K562 (cell line): ENCODE data around the gene MEDAG. TPM values are rescaled to one million over a fixed set of nuclear protein-coding genes. Genes with fewer than 3 reads are reported as not detected.

Source experiments
- ATAC-seq: fragments of 200-7000 bp; cut with Tn5 transposase; 3 replicates; pipeline ENCODE4 v1.9.1; 2020; ENCODE audit warnings: moderate library complexity
- BruUV-seq: library from RNA; stranded (reverse); fragments of 400-500 nt; replicated peaks from 2 replicates; lab custom pipeline; 2021; lab: Mats Ljungman, UMichigan
- CTCF ChIA-PET: fragments of 300-600 bp; formaldehyde crosslinking; extraction: SDS; loops from one replicate; lab custom pipeline; 2021; ENCODE audit warnings: low intra/inter-chr PET ratio; lab: Yijun Ruan, JAX
- POLR2A ChIA-PET: fragments of 300-600, 350-650 bp; sonication (Branson Sonifier 250); formaldehyde crosslinking; extraction: SDS; loops from one replicate; lab custom pipeline; 2021; ENCODE audit warnings: antibody characterized with exemption, inconsistent platforms; lab: Yijun Ruan, JAX
- DNase-seq, 4 experiments: peaks; one replicate each; pipeline versions ENCODE4 v3.0.0 to v3.0.0-alpha.2; 2011 to 2018; ENCODE audit warnings: low spot score in 3 of 4, mixed read lengths in 3 of 4; ENCODE audit errors: extremely low read depth in 1 of 4
- FAIRE-seq: peaks from 2 replicates; lab custom pipeline; 2011; peaks lifted over from hg19 to GRCh38; lab: Jason Lieb, UNC
- H2AFZ ChIP-seq: 2 replicates; pipeline ENCODE4 v1.6.0; 2011; ENCODE audit warnings: low read depth, low read length, control low read depth, inconsistent platforms
- H3K27ac ChIP-seq: fragments of 200-600 bp; 3 replicates; pipeline ENCODE4 v1.8.0; 2011; ENCODE audit warnings: low read depth, mild to moderate bottlenecking, control low read depth, inconsistent platforms, low read length, moderate library complexity, mixed read lengths; ENCODE audit errors: extremely low read depth
- H3K27me3 ChIP-seq, 2 experiments: fragments of 300-600 bp in 1 of 2; 2 replicates in 1 of 2; 3 replicates in 1 of 2; pipeline versions ENCODE4 v1.6.0 to v1.8.0; 2011; ENCODE audit warnings: inconsistent platforms in 2 of 2, low read length in 2 of 2, mild to moderate bottlenecking in 1 of 2, mixed read lengths in 1 of 2, moderate library complexity in 1 of 2; ENCODE audit not compliant: control insufficient read depth in 2 of 2, insufficient read depth in 2 of 2
- H3K36me3 ChIP-seq: fragments of 300-600 bp; 3 replicates; pipeline ENCODE4 v1.8.0; 2011; ENCODE audit warnings: mild to moderate bottlenecking, low read length, inconsistent platforms; ENCODE audit not compliant: control insufficient read depth, insufficient read depth
- H3K4me1 ChIP-seq, 2 experiments: fragments of 200-600 bp in 1 of 2; replicated peaks in 1 of 2; 2 replicates in 1 of 2; 3 replicates in 1 of 2; pipeline versions ENCODE4 v1.5.1 to v1.8.0; 2011; ENCODE audit warnings: inconsistent platforms in 2 of 2, low read length in 2 of 2, mild to moderate bottlenecking in 1 of 2, mixed read lengths in 1 of 2, moderate library complexity in 1 of 2; ENCODE audit not compliant: control insufficient read depth in 2 of 2, insufficient read depth in 2 of 2
- H3K4me2 ChIP-seq: 2 replicates; pipeline ENCODE4 v1.6.1; 2011; ENCODE audit warnings: low read length, control low read depth, inconsistent platforms, mixed read lengths; ENCODE audit not compliant: insufficient read depth
- H3K4me3 ChIP-seq: fragments of 200-600 bp; sonication (generic), shearing (Covaris generic); 2 replicates; pipeline ENCODE4 v1.5.1; 2016; ENCODE audit warnings: control low read depth, inconsistent platforms
- H3K79me2 ChIP-seq: fragments of 200-600 bp; 3 replicates; pipeline ENCODE4 v1.8.0; 2011; ENCODE audit warnings: low read length, inconsistent platforms; ENCODE audit not compliant: control insufficient read depth, insufficient read depth
- H3K9ac ChIP-seq, 2 experiments: 2 replicates each; pipeline versions ENCODE4 v1.6.0 to v1.6.1; 2011; ENCODE audit warnings: low read depth in 2 of 2, low read length in 2 of 2, control low read depth in 1 of 2, inconsistent platforms in 1 of 2, mild to moderate bottlenecking in 1 of 2, mixed read lengths in 1 of 2; ENCODE audit not compliant: insufficient read depth in 1 of 2
- H3K9me1 ChIP-seq: one replicate; pipeline ENCODE4 v1.6.0; 2011; ENCODE audit warnings: inconsistent platforms, mild to moderate bottlenecking, low read length, moderate library complexity; ENCODE audit not compliant: control insufficient read depth, insufficient read depth
- H3K9me3 ChIP-seq: replicated peaks from 2 replicates; pipeline ENCODE4 v1.5.1; 2011; ENCODE audit warnings: low read depth, low read length, inconsistent platforms; ENCODE audit not compliant: control insufficient read depth, insufficient read depth
- H4K20me1 ChIP-seq: replicated peaks from 2 replicates; pipeline ENCODE4 v1.6.1; 2011; ENCODE audit warnings: low read length, inconsistent platforms, mixed read lengths; ENCODE audit not compliant: control insufficient read depth, insufficient read depth
- CHCHD3 ChIP-seq: fragments of 250-450 bp; sonication (Bioruptor Pico); IDR thresholded peaks from 2 replicates; pipeline ENCODE4 v2.1.2; 2022; ENCODE audit warnings: mild to moderate bottlenecking
- MAZ ChIP-seq, 2 experiments: fragments of 450-650 bp in 1 of 2; sonication (generic) in 1 of 2; formaldehyde crosslinking; IDR thresholded peaks in 1 of 2; conservative IDR thresholded peaks in 1 of 2; 2 replicates each; pipeline versions ENCODE4 v1.4.0 to v1.5.0; 2020; ENCODE audit warnings: mild to moderate bottlenecking in 1 of 2, missing genetic modification reagents in 1 of 2
- RBM22 ChIP-seq: fragments of 200-400 bp; formaldehyde crosslinking; IDR thresholded peaks from 2 replicates; pipeline ENCODE4 v1.6.1; 2018; ENCODE audit warnings: low read length, low read depth; ENCODE audit not compliant: poor library complexity, severe bottlenecking
- TOE1 ChIP-seq, 2 experiments: fragments of 450-650 bp in 1 of 2; sonication (generic) in 1 of 2; formaldehyde crosslinking in 1 of 2; IDR thresholded peaks; 2 replicates each; pipeline versions ENCODE4 v1.7.1 to v1.8.0; 2016 to 2022; ENCODE audit warnings: borderline replicate concordance in 2 of 2, mild to moderate bottlenecking in 2 of 2, antibody characterized with exemption in 1 of 2, inconsistent platforms in 1 of 2, low read depth in 1 of 2, missing genetic modification reagents in 1 of 2, moderate library complexity in 1 of 2
- ZNF431 ChIP-seq: sonication (generic); formaldehyde crosslinking; IDR thresholded peaks from 2 replicates; pipeline ENCODE4 v1.8.0; 2022; ENCODE audit warnings: mild to moderate bottlenecking, missing genetic modification reagents
- WGBS: fragments of 100-300 bp; shearing (Covaris generic); methylation state at CpG from one replicate; pipeline ENCODE4 v1.1.6; 2016; ENCODE audit warnings: low coverage, mixed read lengths; ENCODE audit not compliant: insufficient coverage; ENCODE audit errors: missing lambda C conversion rate; 5-methylcytosine and 5-hydroxymethylcytosine counted together
- in situ Hi-C: fragments of 300-500 bp; cut with MboI; formaldehyde crosslinking; loops from 4 replicates; pipeline ENCODE4 v1.15.0; 2018; ENCODE audit warnings: inconsistent platforms, mixed read lengths
- intact Hi-C: fragments of 100-400 bp; cut with micrococcal nuclease; formaldehyde crosslinking; loops from 2 replicates; pipeline ENCODE4 v1.14.2; 2022
- polyA plus RNA-seq, 8 experiments: library from polyadenylated mRNA; depleted of rRNA in 4 of 8; stranded (reverse) in 5 of 8; unstranded in 3 of 8; fragments of >200 nt; fragmentation: Nextera tagmentation in 2 of 8; fragmentation: Illumina TruSeq in 1 of 8; extraction: Ambion mirVana in 2 of 8; extraction: Trizol in 1 of 8; gene quantifications; 2 replicates each; pipeline versions ENCODE4 v1.2.1 to v1.2.3, GENCODE V29; 2011 to 2014; ENCODE audit warnings: inconsistent platforms in 1 of 8, missing spikeins in 1 of 8
- total RNA-seq, 7 experiments: library from RNA; depleted of rRNA in 6 of 7; stranded (reverse); fragments of >200 nt in 6 of 7; fragmentation: Illumina TruSeq in 2 of 7; extraction: Trizol in 2 of 7; gene quantifications; 2 replicates each; pipeline versions ENCODE4 v1.2.1 to v1.2.3, GENCODE V29; 2011 to 2021; ENCODE audit warnings: low replicate concordance in 1 of 7
- TF ChIP-seq, protein P1 (sequence below), 3 experiments: fragments of 200-800 bp in 1 of 3; sonication (Bioruptor generic) in 1 of 3; sonication (generic) in 1 of 3; formaldehyde crosslinking in 1 of 3; IDR thresholded peaks; 2 replicates each; pipeline versions ENCODE4 v1.6.1 to v1.8.0; 2016 to 2022; ENCODE audit warnings: mild to moderate bottlenecking in 2 of 3, missing compliant biosample characterization in 2 of 3, missing genetic modification characterization in 2 of 3, missing genetic modification reagents in 1 of 3

Gene MEDAG
- total and polyA plus RNA-seq, 9 of the 15 experiments (the other 6 are each of a cell fraction or from before 2014, with no cell fraction given): not detected

DNA sequence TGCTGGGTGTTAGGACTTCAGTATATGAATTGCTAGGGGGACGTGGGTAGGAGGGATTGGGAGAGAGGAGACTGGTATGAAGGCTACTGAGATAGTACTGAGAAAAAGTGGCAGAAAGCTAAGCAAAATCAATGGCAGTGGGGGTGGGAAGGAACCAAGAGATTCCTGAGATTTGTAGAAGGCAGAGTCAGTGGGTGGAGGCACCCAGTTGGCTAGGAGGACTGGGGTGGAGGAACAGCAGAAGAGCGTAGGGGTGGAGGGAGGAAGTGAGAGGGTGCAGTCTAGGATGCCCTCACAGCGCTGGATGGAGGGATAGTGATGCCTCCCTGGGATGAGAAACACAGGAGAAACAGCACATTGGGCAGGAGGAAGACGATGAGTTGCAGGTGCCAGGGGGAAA, 5.6 kb upstream of the MEDAG start:
- Histone ChIP-seq H3K36me3 (no peaks in the 10 kb centered on the region), H3K27me3 (no peaks in the 10 kb centered on the region; a peak in 1 of 5 replicates), H3K9ac (no peak overlapping the region), H4K20me1 (no peaks in the 10 kb centered on the region), H3K9me1 (no peaks in the 10 kb centered on the region), H3K9me3 (no peaks in the 10 kb centered on the region), H3K4me3 (no peak overlapping the region), H3K79me2 (no peaks in the 10 kb centered on the region), H2AFZ (no peak overlapping the region), H3K4me1 (no peaks in the 10 kb centered on the region), H3K27ac (no peak overlapping the region), H3K4me2 (no peak overlapping the region)
- intact Hi-C loops (no loop called here), in situ Hi-C loops (no loop called here)
- FAIRE-seq (no peak), DNase-seq (no peak), ATAC-seq (no peak)
- CTCF ChIA-PET: no interaction called here
- BruUV-seq: no TSS peak
- POLR2A ChIA-PET: no interaction called here
- no peak for TF ChIP-seq ZNF431 (CRISPR knock-in tag)
- TF ChIP-seq TOE1 (IDR thresholded peaks at IDR 0.05; ENCODE audit: borderline replicate concordance): no peak
- no peak for TF ChIP-seq TOE1 (CRISPR knock-in tag; IDR thresholded peaks at IDR 0.05; ENCODE audit: borderline replicate concordance, low read depth)
- no peak for TF ChIP-seq MAZ (CRISPR knock-in tag; conservative IDR thresholded peaks at IDR 0.05 in 1 of 2, IDR thresholded peaks at IDR 0.05 in 1 of 2)
- no peak for TF ChIP-seq CHCHD3
- TF ChIP-seq RBM22: no peak
- TF ChIP-seq, protein P1, sequence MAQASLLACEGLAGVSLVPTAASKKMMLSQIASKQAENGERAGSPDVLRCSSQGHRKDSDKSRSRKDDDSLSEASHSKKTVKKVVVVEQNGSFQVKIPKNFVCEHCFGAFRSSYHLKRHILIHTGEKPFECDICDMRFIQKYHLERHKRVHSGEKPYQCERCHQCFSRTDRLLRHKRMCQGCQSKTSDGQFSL (CRISPR knock-in tag; IDR thresholded peaks at IDR 0.05): no peak
- TF ChIP-seq, protein P1 (tag; IDR thresholded peaks at IDR 0.05): no peak
- 0% methylated on average over 2 of the region's 4 CpGs for WGBS
